HG03460 (cell line): ENCODE measurements around the gene PCGF3.
"Not testable (repeated sequence)": the region's sequence is repeated elsewhere in the genome, so short reads cannot be mapped to it uniquely, and the experiment has no call there.

ENCODE experiments used
- ATAC-seq: cut with Tn5 transposase; IDR thresholded peaks from one replicate; pipeline ENCODE4 v1.9.1; 2021; ENCODE audit not compliant: unreplicated experiment

The PCGF3 gene

GRCh38 chr4:740011-740410 is 34.4 kb downstream of the PCGF3 start:
- no peak for ATAC-seq

GRCh38 chr4:740656-741282 is 35.1 kb downstream of the PCGF3 start:
- ATAC-seq: no peak

- ATAC-seq: no peak
Observed at GRCh38 chr4:742096-742741, 36.6 kb downstream of the PCGF3 start.

- ATAC-seq: no peak
Observed at GRCh38 chr4:742742-743311, 37.2 kb downstream of the PCGF3 start.

GRCh38 chr4:743463-744211 is 38.0 kb downstream of the PCGF3 start:
- no peak for ATAC-seq

GRCh38 chr4:744212-744841 is 38.7 kb downstream of the PCGF3 start:
- ATAC-seq: no peak

- no peak for ATAC-seq
Observed at GRCh38 chr4:747546-748170, 42.0 kb downstream of the PCGF3 start.

- no peak for ATAC-seq
Observed at GRCh38 chr4:748461-748860, 42.8 kb downstream of the PCGF3 start.

- no peak for ATAC-seq
Observed at GRCh38 chr4:749698-750666, 44.4 kb downstream of the PCGF3 start.

- ATAC-seq: no peak
Observed at GRCh38 chr4:751676-752075, 46.0 kb downstream of the PCGF3 start.

- ATAC-seq: no peak
Observed at GRCh38 chr4:752196-752861, 46.7 kb downstream of the PCGF3 start.

GRCh38 chr4:753186-753585 is 47.6 kb downstream of the PCGF3 start:
- ATAC-seq: not testable (repeated sequence)

GRCh38 chr4:754221-755120 is 48.8 kb downstream of the PCGF3 start:
- no peak for ATAC-seq

GRCh38 chr4:757111-757510 is 51.5 kb downstream of the PCGF3 start:
- no peak for ATAC-seq

- ATAC-seq: not testable (repeated sequence)
Observed at GRCh38 chr4:759810-760209, 54.2 kb downstream of the PCGF3 start.

GRCh38 chr4:760616-761015 is 55.0 kb downstream of the PCGF3 start:
- ATAC-seq: no peak

- ATAC-seq: no peak
Observed at GRCh38 chr4:761086-761485, 55.5 kb downstream of the PCGF3 start.

GRCh38 chr4:761739-762138 is 56.1 kb downstream of the PCGF3 start:
- ATAC-seq: no peak
